ENCODE data around the gene RNASE12.

Gene RNASE12

GRCh38 chr14:20624495-20625070 is 33.4 kb upstream of the RNASE12 start:
- Histone ChIP-seq H3K4me3 (ENCODE audit: low read depth, low read length) (peak overlapping the region; percentile 51), H3K9me3 (ENCODE audit: control insufficient read depth, insufficient read depth, low read depth, low read length) (no peaks in the 10 kb centered on the region), H3K36me3 (ENCODE audit: control insufficient read depth in 2 of 2, insufficient read depth in 1 of 2, low read length in 2 of 2) (no peaks in the 10 kb centered on the region), H3K27ac (ENCODE audit: extremely low read depth, low read depth, low read length) (peak overlapping the region; percentile 35), H3K4me1 (ENCODE audit: control insufficient read depth, insufficient read depth, low read length) (no peaks in the 10 kb centered on the region)
- CTCF ChIA-PET, result interaction anchor here (1.3 kb wide), 1 partner anchor 11 kb away, joined by 3 read pairs; no protein-coding TSS in a partner anchor
- POLR2A ChIA-PET, result no interaction called here
- peak; percentile 88 for TF ChIP-seq PRDM1 (tag by site-specific recombination; IDR thresholded peaks at IDR 0.05)
- peak; percentile 65; the same call in 1 of the 2 replicates for TF ChIP-seq ZFP69B (tag by site-specific recombination; IDR thresholded peaks at IDR 0.05)
- TF ChIP-seq KLF7 (tag by site-specific recombination; IDR thresholded peaks at IDR 0.05; ENCODE audit: borderline replicate concordance), result peak; percentile 86
- 0 out of 2 replicates have a peak, but pooled peaks have one; percentile 51 for TF ChIP-seq ZNF530 (tag by site-specific recombination; IDR thresholded peaks at IDR 0.05; ENCODE audit: low read depth)
- no peak for TF ChIP-seq FEZF1 (tag by site-specific recombination; IDR thresholded peaks at IDR 0.05)
- TF ChIP-seq ZSCAN23 (tag by site-specific recombination; IDR thresholded peaks at IDR 0.05), result peak; percentile 60; the same call in 1 of the 2 replicates
- peak; percentile 70; the same call in 1 of the 2 replicates for TF ChIP-seq KLF17 (tag by site-specific recombination; IDR thresholded peaks at IDR 0.05)
- TF ChIP-seq EGR2 (tag by site-specific recombination; IDR thresholded peaks at IDR 0.05; ENCODE audit: low read depth), result peak; percentile 69
- no peak for TF ChIP-seq SCRT2 (tag by site-specific recombination; IDR thresholded peaks at IDR 0.05)
- TF ChIP-seq ZNF600 (tag by site-specific recombination; IDR thresholded peaks at IDR 0.05), result peak; percentile 79
- TF ChIP-seq WT1 (tag by site-specific recombination; IDR thresholded peaks at IDR 0.05), result no peak
- peak; percentile 79 for TF ChIP-seq ZFHX2 (tag by site-specific recombination; conservative IDR thresholded peaks at IDR 0.05)
- TF ChIP-seq ZNF157 (tag by site-specific recombination; IDR thresholded peaks at IDR 0.05), result no peak
- peak; percentile 50; the same call in 1 of the 2 replicates for TF ChIP-seq ZNF335 (tag by site-specific recombination; conservative IDR thresholded peaks at IDR 0.05)
- TF ChIP-seq ZBTB8A (tag by site-specific recombination; IDR thresholded peaks at IDR 0.05), result peak; percentile 69
- peak; percentile 68 for TF ChIP-seq PATZ1 (tag by site-specific recombination; IDR thresholded peaks at IDR 0.05)
- 0 out of 2 replicates have a peak, but pooled peaks have one; percentile 30 for TF ChIP-seq SP7 (tag by site-specific recombination; IDR thresholded peaks at IDR 0.05)
- TF ChIP-seq ZBTB49 (tag by site-specific recombination; IDR thresholded peaks at IDR 0.05; ENCODE audit: low read depth), result no peak
- no peak for TF ChIP-seq ZNF202 (tag by site-specific recombination; IDR thresholded peaks at IDR 0.05; ENCODE audit: borderline replicate concordance)
- peak; percentile 74 for TF ChIP-seq PRDM10 (tag by site-specific recombination; IDR thresholded peaks at IDR 0.05)
- peak; percentile 52; the same call in 1 of the 2 replicates for TF ChIP-seq ZNF596 (tag by site-specific recombination; IDR thresholded peaks at IDR 0.05)
- TF ChIP-seq ZEB2 (tag by site-specific recombination; IDR thresholded peaks at IDR 0.05), result peak; percentile 60; the same call in 1 of the 2 replicates
- peak; percentile 68; the same call in 1 of the 2 replicates for TF ChIP-seq ZBTB17 (tag by site-specific recombination; IDR thresholded peaks at IDR 0.05)
- TF ChIP-seq ZNF350 (tag by site-specific recombination; IDR thresholded peaks at IDR 0.05), result no peak
- no peak for TF ChIP-seq ZNF623 (tag by site-specific recombination; IDR thresholded peaks at IDR 0.05)
- no peak for TF ChIP-seq ZBTB6 (tag by site-specific recombination; IDR thresholded peaks at IDR 0.05)
- peak; percentile 46 for TF ChIP-seq SP2 (tag by site-specific recombination; IDR thresholded peaks at IDR 0.05)
- TF ChIP-seq ZNF792 (tag by site-specific recombination; IDR thresholded peaks at IDR 0.05), result peak; percentile 78; the same call in 1 of the 2 replicates
- no peak for TF ChIP-seq ZNF175 (tag by site-specific recombination; IDR thresholded peaks at IDR 0.05)

Measured in HEK293 (cell line).